Measurements from ENCODE around the gene TCHP. TPM values are rescaled to one million over a fixed set of nuclear protein-coding genes. Genes with fewer than 3 reads are reported as not detected.
A peak's percentile ranks its signal among the peaks of the same experiment; 100 is the strongest.

TCHP gene
- total and polyA plus RNA-seq, 2 of the 13 experiments (the other 11 are each of a cell fraction or from before 2014, with no cell fraction given) = 6.7 to 12.2 TPM

GRCh38 chr12:109861689-109862314 lies 38.3 kb upstream of the TCHP start:
- Histone ChIP-seq H2AFZ (ENCODE audit: low read length) (no peak overlapping the region), H3K9me3 (ENCODE audit: low read length) (no peaks in the 10 kb centered on the region), H3K4me3 (replicated peaks in 1 of 3; ENCODE audit: insufficient read depth in 1 of 3, low read depth in 2 of 3, low read length in 3 of 3) (no peak overlapping the region), H3K79me2 (ENCODE audit: insufficient read depth, low read length) (no peaks in the 10 kb centered on the region), H3K27me3 (ENCODE audit: control insufficient read depth in 1 of 2, insufficient read depth in 2 of 2, low read length in 2 of 2) (no peaks in the 10 kb centered on the region), H3K4me1 (ENCODE audit: insufficient read depth, low read length) (peaks cover 69% of the 10 kb centered on the region), H3K9ac (ENCODE audit: insufficient read depth, low read depth, low read length) (peak overlapping the region; percentile 43), H3K36me3 (replicated peaks in 1 of 2; ENCODE audit: control insufficient read depth in 1 of 2, insufficient read depth in 2 of 2, low read length in 2 of 2) (no peaks in the 10 kb centered on the region), H4K20me1 (ENCODE audit: insufficient read depth, low read length) (no peaks in the 10 kb centered on the region), H3K4me2 (ENCODE audit: low read depth, low read length) (peak overlapping the region; percentile 40), H3K27ac (ENCODE audit: extremely low read length, insufficient read depth, low read length) (peak overlapping the region; percentile 67)
- ChIA-PET CTCF (ENCODE audit: low intra/inter-chr PET ratio, low total read pairs) (no interaction called here), POLR2A (interaction anchor here (0.5 kb wide), 1 partner anchor 28 kb away, joined by 3 read pairs; no protein-coding TSS in a partner anchor)
- peak; percentile 40 for ATAC-seq
- in situ Hi-C loops (cut with HindIII; ENCODE audit: extremely low pct_ligation_motif_present, low pct_unique_long_range_greater_than_20kb) = no loop called here
- no peak for FAIRE-seq
- intact Hi-C loops (cut with micrococcal nuclease; ENCODE audit: unreplicated experiment) = no loop called here
- BruUV-seq (replicated peaks) = no TSS peak
- peak; percentile 60 for DNase-seq (ENCODE audit: low spot score)
- 36% methylated on average over 10 of the region's 17 CpGs for whole genome bisulfite sequencing (ENCODE audit: low lambda C conversion rate)
- TF ChIP-seq MTA1 (CRISPR knock-in tag; IDR thresholded peaks at IDR 0.05; ENCODE audit: borderline replicate concordance) = peak; percentile 92; the same call in 1 of the 2 replicates
- no peak for TF ChIP-seq ZNF124 (CRISPR knock-in tag; IDR thresholded peaks at IDR 0.05)
- TF ChIP-seq MZF1 (CRISPR knock-in tag; IDR thresholded peaks at IDR 0.05; ENCODE audit: borderline replicate concordance) = no peak
- TF ChIP-seq PHB2 (IDR thresholded peaks at IDR 0.05; ENCODE audit: partially characterized antibody) = no peak
- TF ChIP-seq ZBTB2 (CRISPR knock-in tag; IDR thresholded peaks at IDR 0.05; ENCODE audit: low read depth) = 0 out of 2 replicates have a peak, but pooled peaks have one; percentile 28
- TF ChIP-seq MXI1 (IDR thresholded peaks at IDR 0.05; ENCODE audit: borderline replicate concordance, low read depth, low read length) = no peak
- TF ChIP-seq ZNF749 (CRISPR knock-in tag; IDR thresholded peaks at IDR 0.05; ENCODE audit: borderline replicate concordance) = 0 out of 2 replicates have a peak, but pooled peaks have one; percentile 22
- peak; percentile 64; the same call in 1 of the 2 replicates for TF ChIP-seq TBX2 (CRISPR knock-in tag; IDR thresholded peaks at IDR 0.05; ENCODE audit: borderline replicate concordance)
- no peak for TF ChIP-seq GZF1 (CRISPR knock-in tag; IDR thresholded peaks at IDR 0.05)
- TF ChIP-seq ZFY (CRISPR knock-in tag; IDR thresholded peaks at IDR 0.05) = peak; percentile 66
- peak; percentile 82; the same call in 1 of the 2 replicates for TF ChIP-seq HNRNPL (IDR thresholded peaks at IDR 0.05; ENCODE audit: low read depth, low read length)
- TF ChIP-seq NFKB2 (CRISPR knock-in tag; IDR thresholded peaks at IDR 0.05; ENCODE audit: borderline replicate concordance) = peak; percentile 57; the same call in 1 of the 2 replicates
- 0 out of 2 replicates have a peak, but pooled peaks have one; percentile 55 for TF ChIP-seq HNF1B (CRISPR knock-in tag; IDR thresholded peaks at IDR 0.05)
- no peak for TF ChIP-seq ZSCAN25 (CRISPR knock-in tag; IDR thresholded peaks at IDR 0.05)
- no peak for TF ChIP-seq ZNF639 (CRISPR knock-in tag; conservative IDR thresholded peaks at IDR 0.05)
- no peak for TF ChIP-seq E2F2 (CRISPR knock-in tag; IDR thresholded peaks at IDR 0.05; ENCODE audit: borderline replicate concordance)

All from HepG2 (cell line).